NK-92 (cell line): ENCODE data around the gene PBXIP1.
A peak's percentile ranks its signal among the peaks of the same experiment; 100 is the strongest.

Experiments used
- DNase-seq: peaks from one replicate; lab custom pipeline; 2025; ENCODE audit not compliant: unreplicated experiment; lab: John Stamatoyannopoulos, UW

Gene PBXIP1, protein sequence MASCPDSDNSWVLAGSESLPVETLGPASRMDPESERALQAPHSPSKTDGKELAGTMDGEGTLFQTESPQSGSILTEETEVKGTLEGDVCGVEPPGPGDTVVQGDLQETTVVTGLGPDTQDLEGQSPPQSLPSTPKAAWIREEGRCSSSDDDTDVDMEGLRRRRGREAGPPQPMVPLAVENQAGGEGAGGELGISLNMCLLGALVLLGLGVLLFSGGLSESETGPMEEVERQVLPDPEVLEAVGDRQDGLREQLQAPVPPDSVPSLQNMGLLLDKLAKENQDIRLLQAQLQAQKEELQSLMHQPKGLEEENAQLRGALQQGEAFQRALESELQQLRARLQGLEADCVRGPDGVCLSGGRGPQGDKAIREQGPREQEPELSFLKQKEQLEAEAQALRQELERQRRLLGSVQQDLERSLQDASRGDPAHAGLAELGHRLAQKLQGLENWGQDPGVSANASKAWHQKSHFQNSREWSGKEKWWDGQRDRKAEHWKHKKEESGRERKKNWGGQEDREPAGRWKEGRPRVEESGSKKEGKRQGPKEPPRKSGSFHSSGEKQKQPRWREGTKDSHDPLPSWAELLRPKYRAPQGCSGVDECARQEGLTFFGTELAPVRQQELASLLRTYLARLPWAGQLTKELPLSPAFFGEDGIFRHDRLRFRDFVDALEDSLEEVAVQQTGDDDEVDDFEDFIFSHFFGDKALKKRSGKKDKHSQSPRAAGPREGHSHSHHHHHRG

DNA sequence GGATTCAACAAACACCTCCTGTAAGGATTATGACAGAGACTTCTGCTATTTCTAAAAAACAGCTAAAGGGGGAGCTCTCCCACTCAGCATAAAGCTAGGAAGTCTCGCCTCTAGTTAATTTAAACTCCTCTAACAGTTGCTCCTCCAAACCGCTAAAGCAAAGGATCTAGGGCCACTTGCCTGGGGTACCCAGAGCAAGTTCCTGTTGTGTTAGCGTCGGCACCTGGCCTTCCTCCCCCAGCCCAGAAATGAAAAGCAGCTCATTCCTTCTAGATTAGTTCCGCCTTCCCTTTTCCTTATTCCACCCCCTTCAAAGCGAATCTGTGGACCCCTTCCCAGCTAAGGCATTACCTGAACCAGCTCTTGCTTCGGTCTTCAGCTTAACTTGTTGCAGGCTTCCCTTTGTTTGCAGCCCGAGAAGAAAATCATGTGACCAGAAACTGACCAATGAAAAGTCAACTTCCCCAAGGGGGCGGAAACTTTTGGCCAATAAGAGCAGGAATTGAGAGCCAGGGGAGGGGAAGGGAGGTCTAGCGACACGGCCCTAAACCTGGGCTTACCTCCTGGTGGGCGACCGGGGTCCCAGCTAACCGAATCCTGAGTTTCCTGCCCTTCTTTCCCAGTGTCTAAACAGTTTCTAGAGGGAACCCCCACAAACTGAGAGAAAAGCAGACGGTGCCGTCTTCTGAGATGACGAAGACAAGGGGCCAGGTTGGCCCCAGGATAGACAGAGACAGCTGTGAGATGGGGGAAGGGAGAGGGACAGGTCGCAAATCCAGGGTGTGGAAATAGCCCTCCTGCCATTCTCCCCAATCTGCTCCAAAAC is at the start of gene PBXIP1:
TSS of gene PBXIP1 (minus strand) at position 382 of the 826 bp plus-strand sequence. CDS start 2,378 bp downstream, outside the sequence.
- DNase-seq: peak; percentile 25

DNA sequence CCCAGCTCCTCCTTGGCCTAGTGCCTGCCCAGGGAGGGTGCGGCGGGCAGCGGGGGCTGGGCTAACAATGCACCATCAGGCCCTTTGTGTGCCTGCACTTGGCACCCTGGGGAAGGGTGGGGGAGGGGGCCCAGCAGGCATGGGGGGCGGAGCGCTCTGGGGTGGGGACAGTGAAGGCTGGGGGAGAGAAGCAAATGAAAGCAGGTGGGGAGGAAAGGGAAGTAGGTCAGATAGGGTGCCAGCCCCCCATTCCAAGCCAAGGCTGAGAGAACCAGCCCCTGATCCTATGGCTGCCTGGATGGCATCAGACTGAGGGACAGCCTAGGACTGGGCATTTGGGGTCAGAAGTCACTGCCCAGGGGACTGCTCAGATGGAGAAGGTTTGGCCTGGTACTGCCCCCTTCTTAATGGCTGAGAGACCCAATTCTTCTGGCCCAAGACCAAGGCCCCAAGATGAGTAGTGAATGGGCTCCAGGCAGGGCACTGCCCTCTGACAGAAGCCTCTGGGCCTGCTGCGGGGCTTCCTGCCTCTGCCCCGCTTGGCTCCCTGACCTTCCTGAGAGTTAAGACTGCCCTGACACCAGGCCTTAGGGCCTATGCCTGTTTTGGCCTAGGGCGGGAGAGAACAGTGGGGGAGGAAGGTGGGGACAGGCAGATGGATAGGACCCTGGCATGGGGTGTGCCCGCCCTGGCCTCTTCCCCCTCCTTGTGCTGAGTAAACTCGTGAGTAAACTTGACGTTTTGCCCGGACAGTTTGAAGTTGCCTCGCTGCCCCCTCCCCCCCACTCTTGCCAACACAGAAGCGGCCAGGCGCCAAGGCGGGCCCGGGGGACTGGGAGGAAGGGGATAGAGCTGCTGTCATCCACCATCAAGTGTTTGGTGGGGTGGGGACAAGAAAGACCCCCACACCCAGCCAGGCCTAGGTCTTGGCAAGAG is 49.4 kb upstream of the PBXIP1 start:
- DNase-seq: no peak

GRCh38 chr1:155004352-155005075 is 48.6 kb upstream of the PBXIP1 start:
- no peak for DNase-seq

GRCh38 chr1:155003766-155004351 is 48.0 kb upstream of the PBXIP1 start:
- DNase-seq: no peak

GRCh38 chr1:155003227-155003765 is 47.4 kb upstream of the PBXIP1 start:
- DNase-seq: no peak

GRCh38 chr1:155002464-155003226 is 46.7 kb upstream of the PBXIP1 start, which contains the start of gene ZBTB7B:
Gene ZBTB7B, plus strand, starts transcription at chr1:155002802. Its CDS starts 11,859 bp downstream, at chr1:155014661.
- DNase-seq: no peak

- peak; percentile 75 for DNase-seq
Observed at GRCh38 chr1:155001675-155002463, 46.0 kb upstream of the PBXIP1 start.

DNA sequence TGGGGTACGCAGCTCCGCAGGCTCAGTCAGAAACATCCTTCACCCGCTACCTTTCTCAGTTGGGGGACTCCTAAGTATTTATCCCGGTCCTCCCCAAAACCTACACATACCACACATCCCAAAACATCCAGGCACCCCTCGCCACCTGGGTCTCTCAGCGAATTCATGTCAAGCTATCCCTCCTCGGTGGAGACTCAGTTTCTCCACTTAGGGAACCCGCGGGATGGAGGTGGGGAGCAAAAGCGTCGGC is 45.5 kb upstream of the PBXIP1 start:
- no peak for DNase-seq

GRCh38 chr1:155000726-155001424 is 45.0 kb upstream of the PBXIP1 start:
- no peak for DNase-seq

GRCh38 chr1:155000411-155000725 is 44.5 kb upstream of the PBXIP1 start:
- no peak for DNase-seq

GRCh38 chr1:154999571-155000410 is 43.9 kb upstream of the PBXIP1 start:
- DNase-seq: no peak

GRCh38 chr1:154998818-154999570 is 43.1 kb upstream of the PBXIP1 start:
- DNase-seq: no peak

DNA sequence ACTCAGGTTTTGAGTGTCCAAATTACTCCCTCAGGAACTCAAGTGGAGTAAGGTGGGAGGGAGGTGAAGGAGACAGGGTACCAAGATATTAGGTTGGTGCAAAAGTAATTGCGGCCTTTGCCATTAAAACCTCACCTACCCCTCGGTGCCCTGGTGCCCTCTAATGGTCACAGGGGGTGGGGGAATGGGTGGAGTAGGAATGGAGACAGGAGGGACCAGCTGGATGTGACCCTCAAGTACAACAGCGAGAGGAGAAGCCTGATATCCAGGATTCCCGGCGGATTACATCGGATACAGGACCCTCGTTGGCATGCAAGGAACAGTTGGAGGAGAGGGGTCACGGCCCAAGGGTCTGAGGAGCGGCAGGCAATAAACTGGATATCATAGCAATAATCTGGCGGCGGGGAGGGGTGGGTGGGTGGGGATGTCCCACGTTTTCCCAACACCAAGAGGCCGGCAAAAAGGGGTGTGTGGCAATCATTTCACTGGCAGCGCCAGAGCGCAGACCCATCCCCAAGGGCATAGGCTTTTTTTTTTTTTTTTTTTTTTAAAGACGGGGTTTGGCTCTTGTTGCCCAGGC is 42.4 kb upstream of the PBXIP1 start:
- no peak for DNase-seq

DNA sequence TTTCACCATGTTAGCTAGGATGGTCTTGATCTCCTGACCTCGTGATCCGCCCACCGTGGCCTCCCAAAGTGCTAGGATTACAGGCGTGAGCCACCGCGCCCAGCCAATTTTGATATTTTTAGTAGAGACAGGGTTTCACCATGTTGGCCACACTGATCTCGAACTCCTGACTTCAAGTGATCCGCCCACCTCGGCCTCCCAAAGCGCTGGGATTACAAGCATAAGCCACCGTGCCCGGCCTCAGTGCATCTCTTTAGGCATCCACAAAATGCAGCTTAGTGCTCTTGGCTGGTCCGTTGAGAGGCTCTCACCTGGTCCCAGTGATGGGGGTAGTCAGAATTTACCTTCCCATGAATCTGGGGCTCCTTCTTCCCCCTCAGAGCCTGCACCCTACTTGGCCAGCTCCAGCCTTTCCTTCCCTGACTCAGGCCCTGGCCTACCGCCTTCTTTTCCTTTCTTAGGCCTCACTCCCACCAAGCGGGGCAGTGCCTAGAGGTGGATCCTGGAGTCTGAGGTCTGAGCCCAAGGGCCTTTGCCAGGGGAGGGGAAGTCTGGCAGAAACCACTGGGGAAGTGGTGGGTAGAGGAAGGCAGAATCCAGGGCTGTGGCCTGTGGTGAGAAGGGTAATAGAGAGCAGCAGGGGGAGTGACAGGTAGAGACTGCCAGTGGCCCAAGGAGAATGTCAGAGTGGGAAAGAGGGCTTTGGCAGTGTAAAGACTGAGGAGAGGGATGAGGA is 41.2 kb upstream of the PBXIP1 start:
- no peak for DNase-seq
